Measurements from ENCODE around the gene NCEH1. TPM values are rescaled to one million over a fixed set of nuclear protein-coding genes. Genes with fewer than 3 reads are reported as not detected.

The NCEH1 gene
- polyA plus RNA-seq, 3 donors, result 8.6 to 23.9 (median 20.7) TPM

GRCh38 chr3:172580680-172581401 lies 130.0 kb downstream of the NCEH1 start:
- intact Hi-C loops (cut with micrococcal nuclease), result no loop called here
- Mint-ChIP-seq H3K27ac (peak overlapping the region; percentile 71 to 89 (median 79)), H3K27me3 (ENCODE audit: low read depth in 3 of 3) (no peaks in the 10 kb centered on the region), H3K9me3 (no peaks in the 10 kb centered on the region), H3K4me1 (peaks cover 69% of the 10 kb centered on the region), H3K36me3 (no peaks in the 10 kb centered on the region), H3K4me3 (peak overlapping the region; percentile 6 to 77)
- H4K20me1 ChIP-seq (ENCODE audit: insufficient read depth, low read length), result no peaks in the 10 kb centered on the region
- no peak overlapping the region for H2AFZ ChIP-seq (ENCODE audit: insufficient read depth, low read depth, low read length, poor library complexity, severe bottlenecking)
- peak in 1 of 3 donors; percentile 34 for DNase-seq
- no peak for TF ChIP-seq CTCF (IDR thresholded peaks at IDR 0.05)
- peak overlapping the region; percentile 64 for H3K4me2 ChIP-seq (replicated peaks; ENCODE audit: extremely low read depth, low read length, poor library complexity, severe bottlenecking)
- no peaks in the 10 kb centered on the region for H3K79me2 ChIP-seq (ENCODE audit: insufficient read depth, low read length)
- no CpG with 5 or more reads among the region's 3 CpGs for WGBS (ENCODE audit: insufficient coverage)
- H3K9ac ChIP-seq (ENCODE audit: insufficient read depth, low read length, poor library complexity, severe bottlenecking), result no peak overlapping the region
- H3K4me1 ChIP-seq (ENCODE audit: control insufficient read depth in 1 of 2, insufficient read depth in 2 of 2, low read length in 2 of 2), result peaks cover 42 to 56% of the 10 kb centered on the region in 2 donors
- H3K36me3 ChIP-seq (replicated peaks in 1 of 2; ENCODE audit: control insufficient read depth in 1 of 2, insufficient read depth in 2 of 2, low read length in 2 of 2), result no peaks in the 10 kb centered on the region
- H3K27me3 ChIP-seq (ENCODE audit: control insufficient read depth in 2 of 2, insufficient read depth in 2 of 2, low read length in 2 of 2), result no peaks in the 10 kb centered on the region
- peak overlapping the region in 1 of 3 experiments; percentile 40 for H3K4me3 ChIP-seq (replicated peaks in 1 of 3; ENCODE audit: low read depth in 2 of 3, low read length in 3 of 3)
- peak overlapping the region in 1 of 2 donors; percentile 73 for H3K27ac ChIP-seq (ENCODE audit: low read depth in 1 of 2, low read length in 2 of 2)
- H3K9me3 ChIP-seq (replicated peaks in 1 of 2; ENCODE audit: control insufficient read depth in 1 of 2, insufficient read depth in 1 of 2, low read length in 2 of 2), result no peaks in the 10 kb centered on the region

Small RNA genes within 50 kb of the gene (small RNA-seq; reads per million reads assigned to genes)
- not detected for gene RNU6-547P (ENCODE audit: insufficient read length, low read depth)

Other genes with a start within 250 kb of the NCEH1 start
- gene TNFSF10, start 187.6 kb downstream of the NCEH1 start, polyA plus RNA-seq, result 100 to 1,000 TPM; 146 to 293 (median 264) TPM
- 1 to 10 TPM; 2.6 to 3.3 (median 2.7) TPM for gene ECT2, start 39.7 kb upstream of the NCEH1 start, polyA plus RNA-seq

All from CD14-positive monocyte (primary cell).